Bronchial epithelial cell (primary cell): Measurements from ENCODE around the gene KRTAP5-9. TPM values are rescaled to one million over a fixed set of nuclear protein-coding genes. Genes with fewer than 3 reads are reported as not detected.

Experiments
- DNase-seq: peaks from one replicate; pipeline ENCODE4 v3.0.0-alpha.2; 2010; ENCODE audit warnings: low read depth
- FAIRE-seq: peaks from 2 replicates; lab custom pipeline; 2011; peaks lifted over from hg19 to GRCh38; lab: Jason Lieb, UNC
- H3K27me3 ChIP-seq: 2 replicates; pipeline ENCODE4 v1.5.1; 2011; ENCODE audit warnings: low read length; ENCODE audit not compliant: control insufficient read depth, insufficient read depth
- H3K36me3 ChIP-seq: 2 replicates; pipeline ENCODE4 v1.5.1; 2011; ENCODE audit warnings: low read length; ENCODE audit not compliant: control insufficient read depth, insufficient read depth
- H3K4me3 ChIP-seq: 2 replicates; pipeline ENCODE4 v1.5.1; 2011; ENCODE audit warnings: mild to moderate bottlenecking, low read depth, low read length, control low read depth
- total RNA-seq: library from RNA; depleted of rRNA; stranded (reverse); fragments of >200 nt; gene quantifications from 2 replicates; pipeline ENCODE4 v1.2.1, GENCODE V29; 2014
- TF ChIP-seq, protein P1 (sequence below): IDR thresholded peaks from 2 replicates; pipeline ENCODE4 v1.5.1; 2011; ENCODE audit warnings: mild to moderate bottlenecking, moderate library complexity, low read length, control low read depth, inconsistent platforms; ENCODE audit not compliant: insufficient read depth, severe bottlenecking

Gene KRTAP5-9
- total RNA-seq, 1 donor from 2014 or later: not detected

DNA sequence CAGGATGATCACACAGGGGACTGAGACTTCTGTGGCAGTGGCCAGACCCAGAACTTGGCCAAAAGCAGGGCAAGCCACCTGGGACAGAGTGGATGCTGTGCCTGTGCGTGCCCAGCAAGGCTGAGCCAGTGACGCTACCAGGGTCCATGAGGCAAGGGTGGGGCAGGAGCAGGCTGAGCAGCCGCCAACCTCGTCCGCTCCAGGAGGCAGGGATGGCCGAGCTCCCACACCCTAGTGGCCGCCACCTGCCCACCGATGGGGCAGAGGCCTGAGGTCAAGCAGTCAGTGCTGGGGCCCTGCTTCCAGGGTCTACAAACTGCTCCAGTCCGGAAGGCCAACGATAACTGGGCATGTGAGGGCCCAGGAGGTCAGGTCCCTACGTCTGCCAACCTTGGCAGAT lies 7.3 kb downstream of the KRTAP5-9 start:
- Histone ChIP-seq H3K36me3 (no peaks in the 10 kb centered on the region), H3K4me3 (no peak overlapping the region), H3K27me3 (no peaks in the 10 kb centered on the region)
- no peak for FAIRE-seq
- DNase-seq: no peak
- TF ChIP-seq, protein P1, sequence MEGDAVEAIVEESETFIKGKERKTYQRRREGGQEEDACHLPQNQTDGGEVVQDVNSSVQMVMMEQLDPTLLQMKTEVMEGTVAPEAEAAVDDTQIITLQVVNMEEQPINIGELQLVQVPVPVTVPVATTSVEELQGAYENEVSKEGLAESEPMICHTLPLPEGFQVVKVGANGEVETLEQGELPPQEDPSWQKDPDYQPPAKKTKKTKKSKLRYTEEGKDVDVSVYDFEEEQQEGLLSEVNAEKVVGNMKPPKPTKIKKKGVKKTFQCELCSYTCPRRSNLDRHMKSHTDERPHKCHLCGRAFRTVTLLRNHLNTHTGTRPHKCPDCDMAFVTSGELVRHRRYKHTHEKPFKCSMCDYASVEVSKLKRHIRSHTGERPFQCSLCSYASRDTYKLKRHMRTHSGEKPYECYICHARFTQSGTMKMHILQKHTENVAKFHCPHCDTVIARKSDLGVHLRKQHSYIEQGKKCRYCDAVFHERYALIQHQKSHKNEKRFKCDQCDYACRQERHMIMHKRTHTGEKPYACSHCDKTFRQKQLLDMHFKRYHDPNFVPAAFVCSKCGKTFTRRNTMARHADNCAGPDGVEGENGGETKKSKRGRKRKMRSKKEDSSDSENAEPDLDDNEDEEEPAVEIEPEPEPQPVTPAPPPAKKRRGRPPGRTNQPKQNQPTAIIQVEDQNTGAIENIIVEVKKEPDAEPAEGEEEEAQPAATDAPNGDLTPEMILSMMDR: no peak

GRCh38 chr11:71556018-71556417 lies 7.8 kb downstream of the KRTAP5-9 start:
- TF ChIP-seq, protein P1: no peak
- no peak for DNase-seq
- Histone ChIP-seq H3K4me3 (no peak overlapping the region), H3K36me3 (no peaks in the 10 kb centered on the region), H3K27me3 (no peaks in the 10 kb centered on the region)
- no peak for FAIRE-seq

DNA sequence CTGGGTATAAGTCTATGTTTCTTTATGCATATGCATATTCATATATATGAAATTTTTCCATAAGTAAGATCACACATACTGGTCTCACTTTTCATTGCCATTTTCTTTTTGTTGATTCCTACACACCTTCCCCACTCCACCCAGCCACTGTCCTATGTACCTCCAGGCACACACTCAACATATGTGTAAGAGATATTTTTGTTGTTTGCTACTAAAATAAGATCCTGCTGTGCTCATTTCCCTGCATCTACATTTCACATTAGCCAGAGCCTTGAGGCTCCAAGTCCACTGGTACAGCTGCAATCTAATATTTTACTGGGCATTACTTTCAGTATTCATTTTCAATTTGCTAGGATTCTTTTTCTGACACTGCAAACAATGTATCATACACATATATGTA lies 9.0 kb downstream of the KRTAP5-9 start:
- Histone ChIP-seq H3K36me3 (no peaks in the 10 kb centered on the region), H3K27me3 (no peaks in the 10 kb centered on the region), H3K4me3 (no peak overlapping the region)
- DNase-seq (no peak), FAIRE-seq (no peak)
- TF ChIP-seq, protein P1: no peak

- TF ChIP-seq, protein P1: no peak
- FAIRE-seq: no peak
Observed at GRCh38 chr11:71558996-71559395, 10.8 kb downstream of the KRTAP5-9 start.

GRCh38 chr11:71562120-71562519 lies 13.9 kb downstream of the KRTAP5-9 start:
- DNase-seq (peak; percentile 15), FAIRE-seq (no peak)
- TF ChIP-seq, protein P1: no peak

More at GRCh38 chr11:71558996-71559395, 10.8 kb downstream of the KRTAP5-9 start:
- Histone ChIP-seq H3K27me3 (no peaks in the 10 kb centered on the region), H3K4me3 (no peak overlapping the region), H3K36me3 (no peaks in the 10 kb centered on the region)
- DNase-seq: no peak

GRCh38 chr11:71563406-71563805 lies 15.2 kb downstream of the KRTAP5-9 start:
- H3K36me3 ChIP-seq: no peaks in the 10 kb centered on the region
- H3K27me3 ChIP-seq: no peaks in the 10 kb centered on the region
- no peak overlapping the region for H3K4me3 ChIP-seq
- DNase-seq: peak; percentile 59
- FAIRE-seq: no peak
- TF ChIP-seq, protein P1: peak; percentile 31

More at GRCh38 chr11:71562120-71562519, 13.9 kb downstream of the KRTAP5-9 start:
- H3K27me3 ChIP-seq: no peaks in the 10 kb centered on the region
- no peak overlapping the region for H3K4me3 ChIP-seq
- H3K36me3 ChIP-seq: no peaks in the 10 kb centered on the region
